HG03135 (cell line): ENCODE data around the gene C5orf63.
"Not testable (repeated sequence)": the region's sequence is repeated elsewhere in the genome, so short reads cannot be mapped to it uniquely, and the experiment has no call there.

Source experiments
- ATAC-seq: cut with Tn5 transposase; IDR thresholded peaks from one replicate; pipeline ENCODE4 v1.9.1; 2021; ENCODE audit warnings: mild to moderate bottlenecking, moderate library complexity; ENCODE audit not compliant: unreplicated experiment

The C5orf63 gene

GRCh38 chr5:127072861-127073846 lies at the start of gene C5orf63:
Gene C5orf63 (minus strand): TSS chr5:127073502. CDS start chr5:127058995, 14,507 bp downstream.
- peak; percentile 98 for ATAC-seq

- ATAC-seq, result no peak
Measured at GRCh38 chr5:127112347-127112864, 39.1 kb upstream of the C5orf63 start.

DNA sequence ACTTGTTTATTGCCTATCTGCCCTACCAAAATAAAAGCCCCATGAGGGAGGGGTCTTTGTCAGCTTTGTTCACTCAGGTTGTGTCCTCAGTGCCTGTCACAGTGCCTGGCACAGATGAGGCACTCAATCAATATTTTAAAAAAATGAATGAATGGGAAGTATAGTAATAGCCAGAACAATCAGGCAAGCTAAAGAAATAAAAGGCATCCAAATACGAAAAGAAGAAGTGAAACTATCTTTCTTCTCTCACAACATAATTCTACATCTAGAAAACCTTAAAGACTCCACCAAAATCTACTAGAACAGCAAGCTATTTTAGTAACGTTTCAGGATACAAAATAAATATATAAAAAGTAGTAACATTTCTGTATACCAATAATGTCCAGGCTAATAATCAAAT lies 37.8 kb upstream of the C5orf63 start:
- no peak for ATAC-seq

GRCh38 chr5:127108624-127109260 lies 35.4 kb upstream of the C5orf63 start:
- not testable (repeated sequence) for ATAC-seq

DNA sequence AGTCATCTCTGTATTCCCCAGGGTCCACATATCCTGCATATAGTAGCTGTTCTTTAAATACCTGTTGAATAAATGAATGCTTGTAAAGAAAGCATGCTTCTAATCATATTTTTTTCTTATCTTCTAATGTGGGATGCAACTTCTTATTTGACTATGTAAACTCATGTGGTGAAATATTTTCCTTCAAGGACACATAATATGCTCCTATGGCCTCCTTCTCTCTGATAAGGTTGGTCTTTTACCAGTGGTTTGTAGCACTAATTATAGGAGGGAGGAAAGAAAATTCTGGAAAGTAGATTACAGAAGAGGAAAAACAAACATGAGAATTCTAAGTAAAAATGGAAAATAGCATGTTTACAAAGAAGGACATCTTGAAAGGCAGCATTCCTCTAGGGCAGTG lies 28.6 kb upstream of the C5orf63 start:
- ATAC-seq, result no peak

DNA sequence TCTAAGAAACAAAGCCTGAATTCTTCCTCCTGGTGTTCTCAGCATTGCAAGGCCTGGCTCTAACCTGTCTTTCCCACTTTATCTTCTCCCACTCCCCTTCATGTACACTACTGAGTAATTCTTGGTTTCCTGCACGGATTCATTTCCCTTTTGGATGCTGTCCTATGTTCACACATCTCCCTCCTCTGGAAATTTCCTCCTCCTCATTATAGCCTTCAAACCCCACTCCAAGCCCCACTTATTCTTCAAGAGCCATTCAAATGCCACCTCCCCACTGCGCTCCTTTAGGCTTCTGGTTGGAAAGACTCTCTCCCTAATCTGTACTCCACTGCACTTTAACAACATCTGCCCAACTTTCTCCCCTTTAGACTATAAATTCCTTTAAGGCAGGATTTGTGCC lies 28.2 kb upstream of the C5orf63 start:
- ATAC-seq, result no peak

DNA sequence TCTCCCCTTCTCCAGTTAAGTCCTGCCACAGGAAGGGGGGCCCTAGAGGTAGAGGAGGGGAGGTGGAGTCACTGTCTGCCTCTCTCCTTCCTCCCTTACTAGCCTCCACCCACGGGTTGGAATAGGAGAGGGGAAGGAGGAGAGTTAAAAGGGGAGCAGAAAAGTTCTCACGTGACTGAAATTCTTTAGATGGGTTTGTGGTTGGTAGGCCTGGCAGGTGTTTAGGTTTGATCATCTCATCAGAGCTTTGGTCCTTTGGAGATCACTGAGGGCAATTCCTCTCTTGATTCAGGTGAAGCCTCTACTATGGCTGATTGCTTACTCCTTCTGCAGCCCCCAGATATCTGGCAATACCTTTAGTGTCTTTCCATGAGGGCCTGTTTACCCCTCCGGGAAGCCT lies 24.9 kb upstream of the C5orf63 start:
- ATAC-seq, result no peak

- no peak for ATAC-seq
Measured at GRCh38 chr5:127097278-127097677, 24.0 kb upstream of the C5orf63 start.

DNA sequence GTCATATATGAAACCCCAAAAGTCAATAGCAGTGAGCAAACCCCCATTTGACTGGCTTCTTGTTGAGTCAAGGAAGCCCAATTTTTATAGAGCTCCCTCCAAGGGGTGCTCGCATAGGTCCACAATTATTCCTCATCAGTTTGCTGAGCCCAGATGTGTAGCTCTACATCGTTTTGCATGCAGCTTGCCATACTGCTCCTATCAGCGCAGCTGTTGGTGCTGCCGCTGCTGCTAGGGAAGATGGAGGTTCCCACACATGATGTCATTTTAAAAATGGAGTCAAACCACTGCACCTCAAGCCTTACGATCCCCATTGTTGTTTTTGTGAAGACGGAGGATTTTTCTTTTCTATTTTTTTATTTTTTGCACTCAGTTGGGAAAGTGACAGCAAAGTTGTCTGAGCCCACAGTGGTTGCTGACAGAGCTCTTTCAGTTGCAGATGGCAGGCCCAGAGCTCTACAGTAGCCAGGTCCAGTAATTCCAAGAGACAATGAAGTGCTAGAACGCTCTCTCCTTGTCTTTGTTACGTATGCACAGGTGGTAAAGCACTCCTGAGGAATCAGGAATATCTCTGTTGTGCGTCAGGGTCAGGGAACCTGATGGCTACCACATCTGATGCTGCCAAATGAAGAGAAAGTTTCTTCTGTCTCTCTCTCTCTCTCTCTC lies 23.2 kb upstream of the C5orf63 start:
- ATAC-seq, result no peak

GRCh38 chr5:127094161-127094814 lies 21.0 kb upstream of the C5orf63 start:
- no peak for ATAC-seq

DNA sequence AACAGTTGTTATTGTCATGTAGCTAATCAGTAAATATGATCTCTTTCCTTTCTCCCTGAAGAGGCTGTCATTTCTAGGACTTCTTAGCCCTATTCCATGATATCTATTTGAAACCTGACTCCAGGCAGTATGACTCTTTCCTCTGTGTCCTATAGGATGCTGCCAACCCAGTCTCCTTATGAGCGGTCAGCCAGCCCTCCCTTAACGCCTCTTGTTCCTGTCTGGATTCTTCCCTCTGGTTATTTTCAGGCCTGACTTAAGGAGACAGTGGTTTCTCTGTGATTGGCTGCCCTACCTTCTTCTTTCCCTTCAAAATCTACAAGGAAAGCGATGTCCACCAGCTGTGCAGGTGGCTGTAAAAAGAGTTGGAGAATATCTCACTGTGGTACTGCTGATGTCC lies 19.4 kb upstream of the C5orf63 start:
- ATAC-seq, result no peak

DNA sequence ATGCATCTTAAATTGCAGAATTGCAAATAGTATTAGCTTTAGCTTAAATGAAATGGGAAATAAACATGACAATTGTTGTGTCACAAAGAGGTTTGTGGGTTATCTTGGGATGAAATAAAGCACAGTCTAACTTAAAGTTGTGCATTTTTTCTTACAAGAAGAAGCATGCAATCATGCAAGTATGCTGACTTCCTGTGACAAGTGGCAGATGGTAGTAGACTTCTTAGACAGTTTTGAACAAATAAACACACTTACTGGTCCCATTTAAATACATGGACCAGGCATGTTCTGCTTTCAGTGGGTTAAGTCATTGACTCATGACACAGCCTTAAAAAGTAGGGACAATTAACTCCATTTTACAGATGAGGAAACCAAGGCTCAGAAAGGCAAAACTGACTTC lies 15.9 kb upstream of the C5orf63 start:
- ATAC-seq, result no peak

- no peak for ATAC-seq
Measured at GRCh38 chr5:127088251-127088650, 14.9 kb upstream of the C5orf63 start.

- no peak for ATAC-seq
Measured at GRCh38 chr5:127086589-127086988, 13.3 kb upstream of the C5orf63 start.

DNA sequence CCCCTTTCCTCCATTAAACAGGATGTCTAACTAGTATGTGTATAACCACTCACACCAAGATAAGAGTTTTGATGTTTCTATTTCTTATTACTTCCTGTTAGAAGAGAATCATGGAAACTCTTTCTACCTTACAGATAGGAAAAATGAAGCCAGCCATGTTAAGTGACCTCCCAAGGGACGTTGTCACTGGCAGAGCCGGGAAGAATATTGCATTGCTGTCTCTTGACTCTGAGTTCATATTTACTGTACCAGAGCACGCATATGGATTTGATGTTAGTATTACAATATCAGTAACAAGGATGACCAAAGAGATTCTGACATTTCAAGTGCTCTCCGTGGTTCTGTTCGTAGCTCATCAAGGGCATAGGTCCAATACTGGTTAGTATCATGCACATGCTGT lies 12.5 kb upstream of the C5orf63 start:
- no peak for ATAC-seq

DNA sequence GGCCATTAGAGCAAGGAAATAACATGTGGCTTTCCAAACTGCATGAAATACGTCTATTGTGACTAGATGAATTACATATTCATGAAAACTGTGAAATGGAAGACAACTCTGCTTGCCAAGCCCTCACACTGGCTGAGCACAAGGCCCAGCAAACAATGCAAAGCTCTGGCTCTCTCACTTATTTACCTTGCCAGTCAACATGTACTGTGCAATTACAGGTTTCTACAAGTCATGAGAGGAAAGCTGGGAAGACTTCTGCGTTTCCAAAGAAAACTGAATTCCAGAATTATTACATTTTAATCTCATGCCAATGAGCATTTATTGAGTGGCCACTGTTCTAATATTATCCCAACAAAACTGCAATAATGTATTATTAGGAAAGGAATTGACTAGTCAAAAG lies 12.1 kb upstream of the C5orf63 start:
- no peak for ATAC-seq

- no peak for ATAC-seq
Measured at GRCh38 chr5:127084656-127085055, 11.4 kb upstream of the C5orf63 start.

DNA sequence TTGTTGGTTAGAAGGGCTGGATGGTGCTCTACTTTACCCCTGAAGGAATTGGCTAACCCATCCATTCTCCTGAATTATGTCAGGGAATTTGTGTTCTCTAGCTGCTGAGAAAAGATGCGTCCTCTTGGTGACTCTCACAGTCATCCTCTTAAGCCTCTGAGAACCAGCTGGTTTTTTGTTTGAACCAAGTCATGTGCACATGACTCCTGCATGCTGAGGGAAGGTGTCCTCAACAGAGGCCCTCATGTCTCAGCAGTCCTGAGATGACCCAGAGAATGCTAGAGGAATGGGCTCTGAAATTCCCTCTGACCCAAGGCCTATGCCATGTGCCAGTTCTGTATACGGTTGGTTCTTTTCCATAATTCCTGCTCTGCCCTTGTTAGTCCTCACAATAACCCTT lies 10.4 kb upstream of the C5orf63 start:
- no peak for ATAC-seq

GRCh38 chr5:127079994-127080491 lies 6.7 kb upstream of the C5orf63 start:
- no peak for ATAC-seq

DNA sequence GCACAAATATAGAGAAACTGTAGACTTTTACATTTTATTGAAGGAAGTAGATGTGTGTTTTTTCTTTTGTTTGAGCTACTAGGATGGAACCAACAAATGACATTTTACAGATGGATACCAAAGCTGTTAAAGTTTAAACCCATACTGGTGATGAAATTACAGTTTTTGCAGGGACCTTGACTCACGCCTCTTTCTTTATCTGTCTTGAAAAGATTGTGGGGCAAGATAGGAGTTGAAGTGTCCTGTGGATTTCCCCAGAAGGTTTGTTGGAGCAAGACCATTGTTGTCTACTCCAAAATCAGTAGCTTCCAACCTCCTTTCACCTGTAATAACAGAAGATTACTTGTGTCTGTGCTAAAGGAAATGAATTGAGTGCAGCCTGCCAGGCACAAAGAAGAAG lies 4.1 kb upstream of the C5orf63 start:
- no peak for ATAC-seq
